ENCODE measurements around the gene SLC6A3. TPM values are rescaled to one million over a fixed set of nuclear protein-coding genes. Genes with fewer than 3 reads are reported as not detected.

Gene SLC6A3
- total and polyA plus RNA-seq, 2 donors (not counting 3 experiments of a cell fraction or from before 2014, with no cell fraction given), result not detected

DNA sequence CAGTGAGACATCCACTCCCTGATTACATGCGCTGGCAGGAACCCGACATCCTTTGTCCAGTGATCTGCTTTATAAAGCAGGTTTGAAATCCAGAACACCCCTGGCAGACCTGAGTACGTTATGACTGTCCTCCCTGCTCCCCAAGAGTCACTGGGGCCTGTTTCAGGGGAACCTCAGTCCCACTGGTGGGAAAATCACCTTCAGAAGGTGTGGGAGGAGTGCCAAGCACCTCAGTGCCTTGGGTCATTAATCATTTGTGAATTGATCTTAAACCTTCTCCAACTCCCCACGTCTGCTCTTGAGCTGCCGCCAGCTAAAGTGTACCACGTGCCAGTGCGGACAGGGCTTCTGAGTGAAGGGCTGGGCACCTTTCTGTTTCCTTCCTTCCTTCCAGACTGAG is 16.2 kb downstream of the SLC6A3 start:
- dilution Hi-C loops (cut with MboI; ENCODE audit: extremely low pct_ligation_motif_present, low sequenced_read_pairs), result no loop called here
- CTCF ChIA-PET, result no interaction called here
- no TSS peak for BruUV-seq (replicated peaks)

More for the DNA sequence above, 16.2 kb downstream of the SLC6A3 start:
- TF ChIP-seq GATA2 (IDR thresholded peaks at IDR 0.05; ENCODE audit: insufficient read depth, insufficient read length, low read depth, low read length) (no peak), JUN (IDR thresholded peaks at IDR 0.05; ENCODE audit: borderline replicate concordance, insufficient read depth, insufficient read length, low read depth) (no peak), EZH2 (IDR thresholded peaks at IDR 0.05; ENCODE audit: borderline replicate concordance, low read depth, low read length, severe bottlenecking) (no peak), POLR2A (IDR thresholded peaks at IDR 0.05; ENCODE audit: low read depth, low read length) (no peak), MYC (IDR thresholded peaks at IDR 0.05; ENCODE audit: low read depth, low read length) (no peak)
- TF ChIP-seq, protein P1, sequence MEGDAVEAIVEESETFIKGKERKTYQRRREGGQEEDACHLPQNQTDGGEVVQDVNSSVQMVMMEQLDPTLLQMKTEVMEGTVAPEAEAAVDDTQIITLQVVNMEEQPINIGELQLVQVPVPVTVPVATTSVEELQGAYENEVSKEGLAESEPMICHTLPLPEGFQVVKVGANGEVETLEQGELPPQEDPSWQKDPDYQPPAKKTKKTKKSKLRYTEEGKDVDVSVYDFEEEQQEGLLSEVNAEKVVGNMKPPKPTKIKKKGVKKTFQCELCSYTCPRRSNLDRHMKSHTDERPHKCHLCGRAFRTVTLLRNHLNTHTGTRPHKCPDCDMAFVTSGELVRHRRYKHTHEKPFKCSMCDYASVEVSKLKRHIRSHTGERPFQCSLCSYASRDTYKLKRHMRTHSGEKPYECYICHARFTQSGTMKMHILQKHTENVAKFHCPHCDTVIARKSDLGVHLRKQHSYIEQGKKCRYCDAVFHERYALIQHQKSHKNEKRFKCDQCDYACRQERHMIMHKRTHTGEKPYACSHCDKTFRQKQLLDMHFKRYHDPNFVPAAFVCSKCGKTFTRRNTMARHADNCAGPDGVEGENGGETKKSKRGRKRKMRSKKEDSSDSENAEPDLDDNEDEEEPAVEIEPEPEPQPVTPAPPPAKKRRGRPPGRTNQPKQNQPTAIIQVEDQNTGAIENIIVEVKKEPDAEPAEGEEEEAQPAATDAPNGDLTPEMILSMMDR (IDR thresholded peaks at IDR 0.05; ENCODE audit: extremely low read depth in 1 of 2, insufficient read depth in 1 of 2, low read depth in 1 of 2, low read length in 2 of 2), result no peak
- TF ChIP-seq, protein P2, sequence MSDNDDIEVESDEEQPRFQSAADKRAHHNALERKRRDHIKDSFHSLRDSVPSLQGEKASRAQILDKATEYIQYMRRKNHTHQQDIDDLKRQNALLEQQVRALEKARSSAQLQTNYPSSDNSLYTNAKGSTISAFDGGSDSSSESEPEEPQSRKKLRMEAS (IDR thresholded peaks at IDR 0.05; ENCODE audit: insufficient read depth, insufficient read length), result no peak
- Histone ChIP-seq H3K4me1 (ENCODE audit: control insufficient read depth, extremely low read depth, insufficient read depth, low read length) (no peaks in the 10 kb centered on the region), H3K9ac (replicated peaks; ENCODE audit: extremely low read depth, insufficient read depth, low read length) (no peak overlapping the region), H3K27me3 (ENCODE audit: control insufficient read depth in 2 of 2, insufficient read depth in 2 of 2, low read length in 2 of 2) (no peaks in the 10 kb centered on the region), H3K27ac (ENCODE audit: insufficient read depth, low read depth, low read length) (no peak overlapping the region), H3K4me3 (replicated peaks in 1 of 3; ENCODE audit: insufficient read depth in 1 of 3, low read depth in 1 of 3, low read length in 3 of 3) (no peak overlapping the region), H4K20me1 (replicated peaks; ENCODE audit: control insufficient read depth, extremely low read depth, insufficient read depth, low read length) (no peaks in the 10 kb centered on the region), H3K79me2 (ENCODE audit: control insufficient read depth, insufficient read depth, low read length) (no peaks in the 10 kb centered on the region), H3K4me2 (ENCODE audit: insufficient read depth, low read length) (no peak overlapping the region), H3K36me3 (ENCODE audit: control insufficient read depth in 2 of 2, extremely low read depth in 1 of 2, insufficient read depth in 2 of 2, low read length in 2 of 2) (no peaks in the 10 kb centered on the region), H3K9me1 (replicated peaks; ENCODE audit: control insufficient read depth, extremely low read depth, insufficient read depth, low read length) (no peaks in the 10 kb centered on the region), H3K9me3 (replicated peaks; ENCODE audit: control insufficient read depth, insufficient read depth, low read length) (peaks cover 2% of the 10 kb centered on the region), H2AFZ (ENCODE audit: low read depth, low read length) (no peak overlapping the region)
- FAIRE-seq, result no peak
- intact Hi-C loops (cut with micrococcal nuclease), result no loop called here
- DNase-seq (ENCODE audit: low read depth, low spot score), result no peak
- POLR2A ChIA-PET, result no interaction called here
